22Rv1 (cell line): ENCODE data around the gene ZNF484.

Experiments used
- ZFX ChIP-seq: fragments of 450-650 bp; IDR thresholded peaks from 2 replicates; pipeline ENCODE4 v1.6.1; 2017; ENCODE audit warnings: antibody characterized with exemption, borderline replicate concordance
- TF ChIP-seq, protein P1 (sequence below): fragments of 450-650 bp; IDR thresholded peaks from 2 replicates; pipeline ENCODE4 v1.5.1; 2017; ENCODE audit warnings: mild to moderate bottlenecking

DNA sequence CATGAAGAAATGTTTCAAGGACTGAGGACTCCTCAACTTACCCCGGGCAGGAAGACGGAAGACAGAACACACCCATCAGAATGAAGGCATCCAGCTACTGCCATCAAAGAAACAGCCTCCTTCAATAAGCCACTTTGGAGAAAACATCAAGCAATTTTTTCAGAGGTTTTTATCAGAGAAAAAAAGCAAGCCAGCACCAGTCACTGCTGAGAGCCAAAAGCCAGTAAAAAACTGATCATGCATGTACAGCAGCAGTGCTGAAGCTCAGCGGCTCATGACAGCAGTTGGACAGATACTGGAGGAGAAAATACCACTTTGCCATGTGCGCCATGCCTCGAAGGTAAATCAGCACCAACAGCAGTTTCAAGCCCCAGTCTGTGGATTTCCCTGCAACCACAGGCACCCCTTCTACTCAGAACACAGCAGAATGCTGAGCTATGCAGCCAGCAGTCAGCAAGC is 10.1 kb upstream of the ZNF484 start:
- TF ChIP-seq, protein P1, sequence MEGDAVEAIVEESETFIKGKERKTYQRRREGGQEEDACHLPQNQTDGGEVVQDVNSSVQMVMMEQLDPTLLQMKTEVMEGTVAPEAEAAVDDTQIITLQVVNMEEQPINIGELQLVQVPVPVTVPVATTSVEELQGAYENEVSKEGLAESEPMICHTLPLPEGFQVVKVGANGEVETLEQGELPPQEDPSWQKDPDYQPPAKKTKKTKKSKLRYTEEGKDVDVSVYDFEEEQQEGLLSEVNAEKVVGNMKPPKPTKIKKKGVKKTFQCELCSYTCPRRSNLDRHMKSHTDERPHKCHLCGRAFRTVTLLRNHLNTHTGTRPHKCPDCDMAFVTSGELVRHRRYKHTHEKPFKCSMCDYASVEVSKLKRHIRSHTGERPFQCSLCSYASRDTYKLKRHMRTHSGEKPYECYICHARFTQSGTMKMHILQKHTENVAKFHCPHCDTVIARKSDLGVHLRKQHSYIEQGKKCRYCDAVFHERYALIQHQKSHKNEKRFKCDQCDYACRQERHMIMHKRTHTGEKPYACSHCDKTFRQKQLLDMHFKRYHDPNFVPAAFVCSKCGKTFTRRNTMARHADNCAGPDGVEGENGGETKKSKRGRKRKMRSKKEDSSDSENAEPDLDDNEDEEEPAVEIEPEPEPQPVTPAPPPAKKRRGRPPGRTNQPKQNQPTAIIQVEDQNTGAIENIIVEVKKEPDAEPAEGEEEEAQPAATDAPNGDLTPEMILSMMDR: no peak
- no peak for TF ChIP-seq ZFX
